NB4 (cell line): Measurements from ENCODE around the gene HOXD4.

Source experiments
- CTCF ChIP-seq: IDR thresholded peaks from one replicate; pipeline ENCODE4 v1.5.1; 2012; ENCODE audit warnings: low read depth, low read length
- MAX ChIP-seq: IDR thresholded peaks from 2 replicates; pipeline ENCODE4 v1.6.1; 2011; ENCODE audit warnings: low read depth, low read length
- POLR2A ChIP-seq: IDR thresholded peaks from 2 replicates; pipeline ENCODE4 v1.6.1; 2011; ENCODE audit warnings: mild to moderate bottlenecking; ENCODE audit not compliant: insufficient read length; ENCODE audit errors: extremely low read depth

- TF ChIP-seq CTCF: no peak
- no peak for TF ChIP-seq POLR2A
- no peak for TF ChIP-seq MAX
Measured at GRCh38 chr2:176109192-176109901, 42.0 kb upstream of the HOXD4 start.
